GM10266 (cell line): ENCODE measurements around the gene PTOV1.
A peak's percentile ranks its signal among the peaks of the same experiment; 100 is the strongest.

ENCODE experiments used
- DNase-seq: peaks from one replicate; pipeline ENCODE4 v3.0.0; 2012; ENCODE audit errors: extremely low spot score
- CTCF ChIP-seq: IDR thresholded peaks from 2 replicates; pipeline ENCODE4 v1.5.1; 2012; ENCODE audit warnings: mild to moderate bottlenecking, low read depth; ENCODE audit not compliant: control insufficient read depth, insufficient read depth; ENCODE audit errors: missing control alignments

The PTOV1 gene

GRCh38 chr19:49887665-49888509, 36.9 kb downstream of the PTOV1 start:
- no peak for DNase-seq
- TF ChIP-seq CTCF: no peak

DNA sequence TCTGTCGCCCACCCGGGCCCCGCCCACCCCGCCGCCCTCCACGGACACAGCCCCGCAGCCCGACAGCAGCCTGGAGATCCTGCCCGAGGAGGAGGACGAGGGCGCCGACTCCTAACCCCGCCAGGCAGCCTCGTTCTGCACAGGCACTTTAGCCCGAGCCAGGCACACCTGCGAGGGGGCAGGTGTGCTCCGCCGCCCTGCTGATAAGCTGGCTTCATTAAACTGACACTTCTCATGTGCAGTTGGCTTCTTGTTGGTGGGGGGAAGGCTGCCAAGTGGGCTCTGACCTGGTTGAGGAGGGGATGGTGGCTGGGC, 37.5 kb downstream of the PTOV1 start:
- TF ChIP-seq CTCF: no peak
- DNase-seq: no peak

DNA sequence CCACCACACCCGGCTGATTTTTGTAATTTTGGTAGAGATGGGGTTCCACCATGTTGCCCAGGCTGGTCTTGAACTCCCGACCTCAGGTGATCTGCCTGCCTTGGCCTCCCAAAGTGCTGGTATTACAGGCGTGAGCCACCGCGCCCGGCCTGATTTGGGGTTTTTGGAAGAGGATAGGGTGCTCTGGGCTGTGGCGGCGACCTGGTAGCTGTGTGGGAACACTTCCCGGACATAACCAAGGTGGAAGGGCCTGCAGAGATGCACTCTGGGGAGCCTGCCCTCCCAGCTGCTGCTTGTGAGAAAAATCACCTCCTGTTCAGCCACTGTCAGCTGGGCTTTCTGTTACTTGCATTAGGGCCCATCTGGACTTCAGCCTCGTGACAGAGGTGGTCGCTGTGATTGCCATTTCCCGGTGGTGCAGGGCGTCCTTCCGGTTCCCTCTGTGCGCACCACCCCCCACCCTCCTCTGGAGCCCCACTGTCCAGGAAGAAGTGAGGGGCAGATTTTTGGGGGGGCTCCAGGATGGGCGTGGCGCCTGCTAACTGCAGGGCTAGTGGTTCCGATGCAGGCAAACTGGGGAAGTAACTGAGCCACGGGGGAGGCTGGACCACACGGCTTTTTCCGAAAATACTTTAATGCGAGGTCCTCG, 38.2 kb downstream of the PTOV1 start:
- TF ChIP-seq CTCF: no peak
- DNase-seq: no peak

GRCh38 chr19:49889687-49890348, 38.9 kb downstream of the PTOV1 start:
- TF ChIP-seq CTCF: peak; percentile 70
- DNase-seq: peak; percentile 64

DNA sequence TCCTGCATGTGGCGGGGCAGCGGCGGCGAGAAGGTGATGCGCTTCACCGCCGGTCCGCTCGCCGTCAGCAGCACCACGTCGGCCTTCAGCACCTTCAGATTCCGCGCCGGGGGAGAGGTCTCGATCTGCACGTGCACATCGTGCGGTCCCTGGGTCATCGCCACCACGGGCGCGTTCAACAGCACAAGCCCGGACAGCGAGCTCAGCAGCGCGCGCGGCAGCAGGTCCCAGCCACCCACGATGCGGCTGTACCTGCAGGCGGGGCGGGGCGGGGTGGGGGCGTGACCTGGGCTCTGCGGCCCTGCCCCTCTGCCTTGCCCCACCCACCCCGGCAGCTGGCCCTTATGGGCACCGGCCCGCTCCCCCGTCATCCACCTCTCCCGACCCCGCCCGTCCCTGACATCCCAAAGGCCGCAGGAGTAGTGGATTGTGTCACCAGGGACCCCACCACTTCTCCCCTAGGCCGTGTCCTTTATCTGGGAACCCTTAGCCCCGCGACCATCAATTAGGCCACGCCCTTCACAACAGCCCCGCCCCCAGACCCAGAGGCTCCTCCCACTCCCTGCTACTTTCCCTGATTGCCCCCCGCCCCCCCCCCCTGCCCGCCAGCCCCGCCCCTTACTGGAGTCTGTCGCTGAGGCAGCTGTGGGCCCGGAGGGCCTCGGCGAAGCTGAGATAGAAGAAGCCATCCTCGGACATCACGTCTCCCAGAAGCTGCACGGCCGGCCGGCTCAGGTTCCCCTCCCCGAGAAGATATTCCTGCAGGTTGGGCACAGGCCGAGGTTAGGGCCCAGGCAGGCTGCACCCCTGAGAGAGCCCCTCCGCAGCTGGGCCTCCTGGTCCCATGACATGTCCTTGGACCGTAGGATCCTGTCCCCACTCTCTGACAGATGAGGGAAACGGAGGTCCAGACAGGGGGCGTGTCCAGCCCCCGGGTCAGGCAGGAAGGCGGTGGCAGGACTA, 39.7 kb downstream of the PTOV1 start:
- peak; percentile 84 for DNase-seq
- no peak for TF ChIP-seq CTCF

- no peak for TF ChIP-seq CTCF
- DNase-seq: no peak
Measured at GRCh38 chr19:49891393-49891792, 40.4 kb downstream of the PTOV1 start.
